Body of pancreas (tissue), 4 donors: Measurements from ENCODE around the gene CDCP1.

ENCODE experiments used
- POLR2A ChIP-seq, 3 donors: fragments of 450-650 bp; IDR thresholded peaks; one replicate each; pipeline ENCODE4 v1.6.1; 2016; ENCODE audit warnings: antibody characterized with exemption in 3 of 3, mild to moderate bottlenecking in 2 of 3
- TF ChIP-seq, protein P1 (sequence below), 7 experiments: fragments of 450-650 bp in 4 of 7; fragments of 200-600 bp in 3 of 7; sonication (generic) in 3 of 7; IDR thresholded peaks; one replicate each; pipeline ENCODE4 v1.5.1; 2016 to 2019; ENCODE audit warnings: antibody characterized with exemption in 7 of 7

DNA sequence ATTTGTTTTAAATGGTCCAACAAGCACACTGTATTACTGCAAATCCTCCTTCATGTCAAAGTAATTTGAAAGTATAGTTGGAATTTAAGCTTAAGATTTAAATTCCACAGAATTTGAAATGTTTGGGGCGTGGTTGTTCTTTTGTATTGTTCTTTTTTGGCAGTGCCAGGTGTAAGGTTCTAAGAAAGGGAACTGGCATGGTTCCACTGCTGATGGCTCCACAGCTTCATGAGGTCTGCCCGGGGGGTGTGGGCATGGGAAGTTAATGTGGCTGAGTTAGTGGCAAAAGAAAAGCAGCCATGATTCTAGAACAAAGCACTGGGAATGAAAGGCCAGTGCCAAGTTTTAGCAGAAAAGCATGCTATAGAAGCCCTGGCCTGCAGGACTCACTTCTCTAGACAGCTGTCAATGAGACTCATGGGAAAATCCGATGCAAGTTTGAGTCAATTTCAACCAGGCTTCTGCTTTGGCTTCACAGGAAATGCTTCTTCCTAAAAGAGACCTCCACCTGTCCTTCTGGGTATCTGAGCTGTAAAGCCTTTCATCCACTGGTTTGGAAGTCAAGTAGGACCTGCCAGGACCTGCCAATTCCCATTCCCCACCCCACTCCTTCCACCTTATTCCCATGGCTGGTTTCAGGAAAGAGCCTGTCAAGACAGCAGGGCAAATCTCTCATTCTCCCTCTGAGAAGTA, 18.9 kb downstream of the CDCP1 start:
- no peak for TF ChIP-seq POLR2A (IDR thresholded peaks at IDR 0.05)
- TF ChIP-seq, protein P1, sequence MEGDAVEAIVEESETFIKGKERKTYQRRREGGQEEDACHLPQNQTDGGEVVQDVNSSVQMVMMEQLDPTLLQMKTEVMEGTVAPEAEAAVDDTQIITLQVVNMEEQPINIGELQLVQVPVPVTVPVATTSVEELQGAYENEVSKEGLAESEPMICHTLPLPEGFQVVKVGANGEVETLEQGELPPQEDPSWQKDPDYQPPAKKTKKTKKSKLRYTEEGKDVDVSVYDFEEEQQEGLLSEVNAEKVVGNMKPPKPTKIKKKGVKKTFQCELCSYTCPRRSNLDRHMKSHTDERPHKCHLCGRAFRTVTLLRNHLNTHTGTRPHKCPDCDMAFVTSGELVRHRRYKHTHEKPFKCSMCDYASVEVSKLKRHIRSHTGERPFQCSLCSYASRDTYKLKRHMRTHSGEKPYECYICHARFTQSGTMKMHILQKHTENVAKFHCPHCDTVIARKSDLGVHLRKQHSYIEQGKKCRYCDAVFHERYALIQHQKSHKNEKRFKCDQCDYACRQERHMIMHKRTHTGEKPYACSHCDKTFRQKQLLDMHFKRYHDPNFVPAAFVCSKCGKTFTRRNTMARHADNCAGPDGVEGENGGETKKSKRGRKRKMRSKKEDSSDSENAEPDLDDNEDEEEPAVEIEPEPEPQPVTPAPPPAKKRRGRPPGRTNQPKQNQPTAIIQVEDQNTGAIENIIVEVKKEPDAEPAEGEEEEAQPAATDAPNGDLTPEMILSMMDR (IDR thresholded peaks at IDR 0.05) = no peak
